Stomach smooth muscle (tissue), 2 donors: ENCODE results near the gene CAPN9.

Experiments
- H3K27ac ChIP-seq: one replicate; pipeline ENCODE4 v1.7.0; 2013; ENCODE audit warnings: mild to moderate bottlenecking, low read length, inconsistent platforms
- H3K27me3 ChIP-seq, 2 donors: one replicate each; pipeline ENCODE4 v1.7.0; 2013; ENCODE audit warnings: low read length in 2 of 2; ENCODE audit not compliant: insufficient read depth in 2 of 2, control insufficient read depth in 1 of 2
- H3K36me3 ChIP-seq, 2 donors: one replicate each; pipeline ENCODE4 v1.7.0; 2013; ENCODE audit warnings: low read length in 2 of 2; ENCODE audit not compliant: control insufficient read depth in 2 of 2, insufficient read depth in 2 of 2
- H3K4me1 ChIP-seq: one replicate; pipeline ENCODE4 v1.7.0; 2013; ENCODE audit warnings: low read length; ENCODE audit not compliant: control insufficient read depth, insufficient read depth
- H3K4me3 ChIP-seq, 2 donors: one replicate each; pipeline ENCODE4 v1.7.0; 2013; ENCODE audit warnings: low read length in 2 of 2
- H3K9ac ChIP-seq, 2 donors: one replicate each; pipeline ENCODE4 v1.7.0; 2013; ENCODE audit warnings: low read length in 2 of 2, mild to moderate bottlenecking in 1 of 2
- H3K9me3 ChIP-seq, 2 donors: one replicate each; pipeline ENCODE4 v1.7.0; 2013; ENCODE audit warnings: low read length in 2 of 2; ENCODE audit not compliant: control insufficient read depth in 2 of 2
- donor health status: healthy.
- donor health status: Pancreatic carcinoma.

The CAPN9 gene

DNA sequence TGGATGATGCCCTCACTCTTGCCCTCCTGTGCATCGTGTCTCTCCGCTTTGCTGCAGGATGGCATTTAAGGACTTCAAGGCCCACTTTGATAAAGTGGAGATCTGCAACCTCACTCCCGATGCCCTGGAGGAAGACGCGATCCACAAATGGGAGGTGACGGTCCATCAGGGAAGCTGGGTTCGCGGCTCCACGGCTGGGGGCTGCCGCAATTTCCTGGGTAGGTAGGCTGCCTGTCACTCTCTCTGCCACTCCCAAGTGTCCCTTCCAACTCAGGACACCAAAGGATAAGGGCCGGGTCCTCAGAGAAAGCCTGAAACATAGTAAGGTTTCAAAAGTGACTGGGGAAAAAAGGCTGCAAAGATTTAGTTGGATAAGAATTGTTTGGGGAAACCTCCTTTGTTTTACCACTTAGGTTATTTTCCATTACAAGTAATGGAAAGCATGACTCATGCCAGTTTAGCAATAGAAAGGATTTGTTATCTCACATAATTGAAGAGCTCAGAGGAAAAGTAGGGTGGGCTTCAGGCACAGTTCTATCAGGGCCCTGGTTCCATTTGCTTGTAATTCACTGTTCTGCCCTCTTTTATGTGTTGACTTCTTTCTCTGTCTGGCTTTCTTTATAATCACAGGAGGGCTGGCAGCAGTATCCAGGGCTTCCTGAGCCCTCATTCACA is 31.9 kb downstream of the CAPN9 start:
- no peak overlapping the region for H3K27ac ChIP-seq
- no peaks in the 10 kb centered on the region for H3K36me3 ChIP-seq
- H3K4me3 ChIP-seq = no peak overlapping the region
- peaks cover 0 to 2% of the 10 kb centered on the region in 2 donors for H3K27me3 ChIP-seq
- H3K4me1 ChIP-seq = no peaks in the 10 kb centered on the region
- H3K9ac ChIP-seq = no peak overlapping the region
- no peaks in the 10 kb centered on the region for H3K9me3 ChIP-seq

DNA sequence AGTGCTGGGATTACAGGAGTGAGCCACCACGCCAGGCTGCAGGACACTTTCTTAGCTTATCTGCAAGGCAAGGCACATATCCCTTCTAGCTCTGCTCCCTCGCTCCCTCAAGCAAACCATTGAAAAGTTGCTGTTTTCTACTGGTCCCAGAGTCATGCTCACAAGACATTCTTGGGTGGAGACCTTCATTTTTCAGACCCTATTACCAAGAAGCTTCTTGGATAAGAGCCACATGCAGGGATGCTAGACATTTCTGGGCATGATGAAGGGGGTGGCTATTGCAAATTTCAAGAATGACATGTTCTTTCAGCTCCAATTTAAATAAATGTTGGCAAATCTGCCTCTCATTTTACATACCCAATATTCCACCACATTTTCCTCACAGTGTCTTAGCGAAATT is 33.9 kb downstream of the CAPN9 start:
- H3K9me3 ChIP-seq = no peaks in the 10 kb centered on the region
- no peak overlapping the region for H3K4me3 ChIP-seq
- no peaks in the 10 kb centered on the region for H3K36me3 ChIP-seq
- H3K9ac ChIP-seq = no peak overlapping the region
- H3K4me1 ChIP-seq = no peaks in the 10 kb centered on the region
- peaks cover 0 to 2% of the 10 kb centered on the region in 2 donors for H3K27me3 ChIP-seq
- H3K27ac ChIP-seq = no peak overlapping the region

DNA sequence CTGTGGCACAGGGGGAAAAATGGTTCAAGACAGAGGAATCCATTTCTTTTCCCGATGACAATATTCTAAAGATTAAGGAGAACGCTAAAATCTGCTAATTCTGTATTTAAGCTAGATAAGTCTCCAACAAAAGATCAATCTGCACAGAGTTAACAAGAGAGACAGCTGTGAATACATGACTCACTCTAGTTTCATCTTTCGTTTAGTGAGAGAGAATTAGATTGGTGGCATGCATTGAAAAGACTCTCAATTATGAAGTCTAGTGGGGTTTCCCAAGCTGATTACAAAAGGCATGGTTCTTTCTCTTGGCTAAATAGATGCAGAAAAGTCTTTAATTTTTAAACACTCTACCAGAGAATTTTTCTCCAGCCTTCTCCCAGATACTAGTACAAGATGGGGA is 34.4 kb downstream of the CAPN9 start:
- H3K4me1 ChIP-seq = no peaks in the 10 kb centered on the region

DNA sequence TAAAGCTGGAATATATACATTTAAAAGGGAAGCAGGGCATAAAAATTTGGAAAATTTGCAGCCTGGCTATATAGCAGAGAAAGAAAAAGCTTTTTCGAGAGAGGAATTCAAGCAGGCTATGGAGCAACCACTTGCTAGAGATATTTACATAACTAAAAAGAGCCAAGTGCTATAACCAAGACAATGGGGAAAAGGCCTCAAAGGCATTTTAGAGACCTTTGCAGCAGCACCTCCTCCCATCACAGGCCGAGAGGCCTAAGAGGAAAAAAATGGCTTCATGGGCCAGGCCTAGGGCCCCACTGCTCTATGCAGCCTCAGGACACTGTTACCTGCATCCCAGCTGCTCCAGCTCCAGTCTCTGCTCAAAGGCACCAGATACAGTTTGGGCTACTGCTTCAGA is 37.0 kb downstream of the CAPN9 start:
- H3K9me3 ChIP-seq = no peaks in the 10 kb centered on the region
- H3K36me3 ChIP-seq = no peaks in the 10 kb centered on the region
- H3K27ac ChIP-seq = no peak overlapping the region
- no peak overlapping the region for H3K9ac ChIP-seq
- H3K27me3 ChIP-seq = peaks cover 0 to 2% of the 10 kb centered on the region in 2 donors
- H3K4me3 ChIP-seq = no peak overlapping the region
- H3K4me1 ChIP-seq = no peaks in the 10 kb centered on the region

More for the DNA sequence above, 34.4 kb downstream of the CAPN9 start:
- no peaks in the 10 kb centered on the region for H3K9me3 ChIP-seq
- no peak overlapping the region for H3K4me3 ChIP-seq
- no peak overlapping the region for H3K27ac ChIP-seq
- H3K36me3 ChIP-seq = no peaks in the 10 kb centered on the region
- peaks cover 0 to 2% of the 10 kb centered on the region in 2 donors for H3K27me3 ChIP-seq
- H3K9ac ChIP-seq = no peak overlapping the region

DNA sequence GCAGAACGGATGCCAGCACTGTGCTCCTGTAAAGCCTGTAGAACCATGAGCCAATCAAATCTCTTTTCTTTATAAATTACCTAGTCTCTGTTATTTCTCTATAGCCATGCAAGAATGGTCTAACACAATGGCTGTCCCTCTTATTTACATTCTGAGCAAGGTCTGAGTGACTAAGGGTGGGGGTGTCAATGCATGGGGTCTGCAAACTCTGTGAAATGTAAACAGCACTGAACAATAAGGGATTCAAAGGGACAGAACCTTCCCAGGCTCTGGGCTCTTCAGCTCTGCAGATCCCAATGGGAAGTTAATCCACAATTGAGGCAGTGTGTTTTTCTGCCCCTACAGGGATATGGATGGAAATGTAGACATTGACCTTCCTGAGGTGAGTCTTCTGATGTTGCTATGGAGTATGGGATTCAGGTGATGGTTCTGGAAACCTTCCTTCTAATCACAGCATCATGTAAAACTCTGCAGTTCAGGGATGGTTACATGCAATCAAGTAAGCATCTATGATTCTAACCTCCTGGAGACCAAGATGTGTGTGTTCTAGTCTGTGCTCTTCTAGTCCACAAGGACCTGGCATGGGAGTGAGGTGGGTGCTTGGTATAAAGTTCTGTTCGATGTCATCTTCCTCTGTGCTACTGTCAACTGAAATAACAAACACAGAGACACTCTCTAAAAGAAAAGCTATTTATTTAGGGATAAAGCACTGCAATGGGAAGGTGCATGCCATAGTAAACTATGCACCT is 38.6 kb downstream of the CAPN9 start:
- no peaks in the 10 kb centered on the region for H3K4me1 ChIP-seq
- no peaks in the 10 kb centered on the region for H3K36me3 ChIP-seq
- H3K9me3 ChIP-seq = no peaks in the 10 kb centered on the region
- H3K4me3 ChIP-seq = no peak overlapping the region
- H3K9ac ChIP-seq = no peak overlapping the region
- peaks cover 0 to 2% of the 10 kb centered on the region in 2 donors for H3K27me3 ChIP-seq
- H3K27ac ChIP-seq = no peak overlapping the region

DNA sequence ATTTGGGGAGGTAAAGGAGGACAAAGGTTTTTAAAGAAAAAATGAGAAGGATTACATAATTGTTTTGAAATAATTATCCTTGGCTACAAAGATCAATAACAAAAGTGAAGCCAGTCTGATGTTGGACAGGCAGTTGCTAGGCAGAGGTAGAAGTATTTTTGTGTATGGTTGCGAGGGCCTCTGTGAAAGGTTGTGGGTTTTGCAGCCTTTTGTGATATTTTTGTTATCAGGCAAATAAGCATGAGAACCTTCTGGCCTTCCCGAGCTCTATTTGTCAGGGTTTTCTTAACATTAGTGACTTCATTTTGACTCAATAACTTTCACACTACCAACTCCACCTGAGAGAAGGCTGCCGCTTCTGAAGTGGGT is 39.2 kb downstream of the CAPN9 start:
- no peaks in the 10 kb centered on the region for H3K9me3 ChIP-seq
- H3K4me3 ChIP-seq = no peak overlapping the region
- H3K27ac ChIP-seq = no peak overlapping the region
- peaks cover 0 to 2% of the 10 kb centered on the region in 2 donors for H3K27me3 ChIP-seq
- no peak overlapping the region for H3K9ac ChIP-seq
- H3K36me3 ChIP-seq = no peaks in the 10 kb centered on the region
- H3K4me1 ChIP-seq = no peaks in the 10 kb centered on the region

DNA sequence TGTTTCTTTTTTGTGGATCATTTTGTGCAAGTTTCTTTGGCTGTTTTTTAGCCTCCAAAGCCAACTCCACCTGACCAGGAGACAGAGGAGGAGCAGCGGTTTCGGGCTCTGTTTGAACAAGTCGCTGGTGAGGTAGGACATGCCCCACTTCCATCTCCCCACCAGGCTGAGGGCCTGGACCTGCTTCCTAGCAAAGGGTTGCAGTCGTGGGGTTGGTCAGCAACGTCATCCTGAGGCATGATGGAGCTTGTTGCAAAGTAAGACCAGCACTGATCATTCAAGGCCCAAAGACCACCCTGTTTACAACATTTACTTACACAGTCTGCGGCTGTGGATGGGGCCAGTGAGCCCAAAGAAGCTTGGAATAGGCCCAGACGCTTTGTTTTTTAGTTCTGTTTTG is 40.3 kb downstream of the CAPN9 start:
- no peaks in the 10 kb centered on the region for H3K9me3 ChIP-seq
- H3K36me3 ChIP-seq = no peaks in the 10 kb centered on the region
- no peak overlapping the region for H3K4me3 ChIP-seq

DNA sequence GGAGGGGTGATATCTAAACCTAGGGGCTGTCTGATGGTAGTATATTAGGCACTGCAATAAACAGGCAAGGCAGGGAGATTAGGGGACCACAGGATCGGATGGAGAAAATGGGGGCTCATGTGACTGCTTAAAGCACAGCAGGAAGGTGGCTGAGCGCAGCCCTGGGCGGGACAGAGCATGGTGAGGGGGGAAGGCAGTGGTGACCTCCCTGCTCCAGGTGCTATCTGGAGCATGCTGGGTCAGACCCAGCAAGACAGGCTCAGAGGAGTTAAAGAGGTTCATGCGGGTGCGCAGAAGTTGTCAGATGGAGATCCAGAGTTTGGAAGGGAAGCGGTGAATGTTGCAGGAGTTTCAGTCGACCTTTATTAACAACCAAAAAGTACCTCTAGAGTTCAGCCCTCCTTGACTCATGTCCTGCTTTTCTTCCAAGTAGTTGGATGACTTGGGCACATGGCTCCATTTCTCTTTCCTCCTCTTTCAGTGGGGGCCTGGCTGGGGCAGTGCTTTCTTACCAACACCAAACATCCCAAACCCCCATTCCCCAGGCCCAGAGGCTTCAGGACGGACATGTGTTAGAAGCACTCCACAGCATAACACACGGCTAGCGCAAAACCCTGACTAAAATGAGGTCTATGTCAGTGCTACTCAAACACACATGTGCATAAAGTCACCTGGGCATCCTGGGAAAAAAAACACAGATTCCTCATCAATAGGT is 41.5 kb downstream of the CAPN9 start:
- H3K9me3 ChIP-seq = no peaks in the 10 kb centered on the region
- no peaks in the 10 kb centered on the region for H3K36me3 ChIP-seq
- peaks cover 0 to 2% of the 10 kb centered on the region in 2 donors for H3K27me3 ChIP-seq
- H3K4me3 ChIP-seq = no peak overlapping the region
- H3K27ac ChIP-seq = no peak overlapping the region
- no peak overlapping the region for H3K9ac ChIP-seq
- H3K4me1 ChIP-seq = no peaks in the 10 kb centered on the region

More for the DNA sequence above, 40.3 kb downstream of the CAPN9 start:
- no peak overlapping the region for H3K27ac ChIP-seq
- no peaks in the 10 kb centered on the region for H3K4me1 ChIP-seq
- no peak overlapping the region for H3K9ac ChIP-seq
- peaks cover 0 to 2% of the 10 kb centered on the region in 2 donors for H3K27me3 ChIP-seq

DNA sequence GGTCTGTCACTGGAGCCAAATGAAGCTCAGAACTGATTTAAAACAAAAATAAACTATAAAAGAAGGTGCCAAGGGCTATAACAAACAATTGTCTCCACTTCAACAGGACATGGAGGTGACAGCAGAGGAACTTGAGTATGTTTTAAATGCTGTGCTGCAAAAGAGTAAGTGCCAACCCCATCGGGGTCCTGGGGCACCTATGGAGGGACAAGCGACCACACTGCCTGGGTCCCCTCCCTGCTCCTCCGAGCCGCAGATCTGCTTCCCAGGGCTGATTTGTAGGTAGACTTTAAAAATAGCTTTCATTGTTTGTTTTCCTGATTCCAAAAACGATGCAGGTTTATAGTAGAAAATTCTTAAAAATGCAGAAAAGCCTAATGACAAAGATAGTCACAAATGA is 42.8 kb downstream of the CAPN9 start:
- H3K9ac ChIP-seq = no peak overlapping the region
- no peak overlapping the region for H3K27ac ChIP-seq
- H3K27me3 ChIP-seq = peaks cover 0 to 2% of the 10 kb centered on the region in 2 donors
- H3K36me3 ChIP-seq = no peaks in the 10 kb centered on the region
- no peaks in the 10 kb centered on the region for H3K9me3 ChIP-seq
- H3K4me1 ChIP-seq = no peaks in the 10 kb centered on the region
- H3K4me3 ChIP-seq = no peak overlapping the region

DNA sequence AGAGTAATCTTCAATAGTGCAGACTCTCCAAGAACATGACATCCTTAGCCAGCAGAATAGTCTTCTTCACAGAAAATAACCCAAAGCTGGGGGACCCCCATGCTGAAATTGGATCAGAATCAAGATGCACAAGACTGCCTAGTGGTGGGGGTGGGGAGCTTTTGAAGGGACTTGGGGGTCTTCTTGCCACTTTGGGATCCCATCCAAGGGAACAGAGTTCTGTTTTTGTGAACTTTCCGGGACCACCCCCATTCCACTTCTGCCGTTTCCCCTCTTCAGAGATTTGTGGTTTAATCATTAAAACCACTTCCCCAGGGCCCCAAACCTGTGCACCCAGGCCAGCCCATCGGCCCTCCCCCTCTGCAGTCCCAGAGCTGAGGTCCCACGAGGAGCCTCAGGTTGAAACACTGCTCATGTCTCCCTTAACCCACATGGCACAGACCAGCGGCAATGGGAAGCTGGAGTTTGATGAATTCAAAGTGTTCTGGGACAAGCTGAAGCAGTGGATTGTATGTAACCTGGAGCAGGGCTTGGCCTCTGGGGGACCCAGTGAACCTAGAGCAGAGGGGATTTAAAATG is 44.9 kb downstream of the CAPN9 start:
- H3K27me3 ChIP-seq = peaks cover 0 to 2% of the 10 kb centered on the region in 2 donors
- H3K4me1 ChIP-seq = no peaks in the 10 kb centered on the region
- H3K9me3 ChIP-seq = no peaks in the 10 kb centered on the region
- H3K4me3 ChIP-seq = no peak overlapping the region
- H3K27ac ChIP-seq = no peak overlapping the region
- H3K9ac ChIP-seq = no peak overlapping the region
- no peaks in the 10 kb centered on the region for H3K36me3 ChIP-seq
